Memory B cell (primary cell): ENCODE results near the gene SARDH.

ENCODE experiments used
- ATAC-seq: fragments of 150-1000 bp; cut with Tn5 transposase; 2 replicates; pipeline ENCODE4 v1.10.0; 2021; ENCODE audit warnings: low read depth, mild to moderate bottlenecking, moderate library complexity
- DNase-seq, 2 donors: peaks; one replicate each; pipeline ENCODE4 v3.0.0; 2022; ENCODE audit warnings: low spot score in 2 of 2
- H3K27ac Mint-ChIP-seq: one replicate; pipeline ENCODE4 v1.8.0; 2022; ENCODE audit warnings: mild to moderate bottlenecking, moderate library complexity, mixed read lengths
- H3K27me3 Mint-ChIP-seq: one replicate; pipeline ENCODE4 v1.8.0; 2022; ENCODE audit warnings: mixed read lengths
- H3K36me3 Mint-ChIP-seq: one replicate; pipeline ENCODE4 v1.8.0; 2022; ENCODE audit warnings: mild to moderate bottlenecking, mixed read lengths
- H3K4me1 Mint-ChIP-seq: one replicate; pipeline ENCODE4 v1.8.0; 2022; ENCODE audit warnings: mixed read lengths
- H3K4me3 Mint-ChIP-seq: one replicate; pipeline ENCODE4 v1.8.0; 2022; ENCODE audit warnings: mild to moderate bottlenecking, moderate library complexity, mixed read lengths
- H3K9me3 Mint-ChIP-seq: one replicate; pipeline ENCODE4 v1.8.0; 2022; ENCODE audit warnings: mixed read lengths

The SARDH gene

DNA sequence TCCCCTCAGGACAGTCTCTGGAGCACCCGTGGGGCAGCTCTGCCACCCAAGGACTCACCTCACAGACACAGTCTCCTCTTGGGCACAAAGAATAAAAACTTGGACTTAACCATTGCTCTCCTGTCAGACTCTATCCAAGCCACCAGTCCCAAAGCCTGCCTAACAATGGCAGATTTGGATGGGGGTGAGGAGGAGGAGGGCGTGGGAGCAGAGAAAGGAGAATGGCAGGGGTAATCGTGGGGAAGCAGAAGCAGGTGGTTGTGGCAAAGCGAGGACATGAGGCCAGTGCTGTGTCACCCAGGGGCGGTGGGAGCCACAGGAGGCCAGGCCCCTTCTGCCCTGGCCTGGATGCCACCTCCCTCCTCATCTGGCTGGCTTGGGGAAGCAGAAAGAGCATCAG lies 123.5 kb downstream of the SARDH start:
- peaks cover 20% of the 10 kb centered on the region for H3K27me3 Mint-ChIP-seq
- ATAC-seq (no peak), DNase-seq (no peak)
- no peaks in the 10 kb centered on the region for H3K9me3 Mint-ChIP-seq
- no peak overlapping the region for H3K27ac Mint-ChIP-seq
- no peak overlapping the region for H3K4me3 Mint-ChIP-seq
- H3K4me1 Mint-ChIP-seq: peaks cover 1% of the 10 kb centered on the region
- no peaks in the 10 kb centered on the region for H3K36me3 Mint-ChIP-seq

DNA sequence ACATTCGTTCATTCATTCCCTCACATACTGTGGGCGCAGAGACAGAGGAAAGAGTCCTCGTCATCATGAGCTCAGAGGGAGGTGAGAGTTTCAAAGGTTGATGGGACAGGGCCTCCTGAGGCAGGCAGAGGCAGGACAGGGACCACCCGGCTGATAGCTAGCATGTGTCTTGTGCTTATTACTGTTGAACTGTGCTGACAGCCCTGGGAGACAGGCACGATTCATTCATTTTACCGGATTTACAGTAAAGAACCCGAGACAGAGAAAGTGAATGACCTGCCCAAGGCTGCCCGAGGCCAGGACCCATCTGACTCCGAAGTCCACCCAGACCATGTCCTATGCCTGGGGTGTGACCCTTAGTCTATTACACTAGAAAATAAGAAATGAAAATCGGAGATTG lies 124.1 kb downstream of the SARDH start:
- DNase-seq: no peak
- no peaks in the 10 kb centered on the region for H3K9me3 Mint-ChIP-seq
- H3K27ac Mint-ChIP-seq: no peak overlapping the region
- no peaks in the 10 kb centered on the region for H3K36me3 Mint-ChIP-seq
- no peak for ATAC-seq
- H3K4me1 Mint-ChIP-seq: no peaks in the 10 kb centered on the region
- H3K4me3 Mint-ChIP-seq: no peak overlapping the region
- peaks cover 23% of the 10 kb centered on the region for H3K27me3 Mint-ChIP-seq
